PC-9 (cell line): Measurements from ENCODE around the gene DST.

Experiments
- EZH2 ChIP-seq: fragments of 200-600 bp; sonication (generic); IDR thresholded peaks from 2 replicates; pipeline ENCODE4 v1.8.0; 2017; ENCODE audit warnings: antibody characterized with exemption, low read depth
- TF ChIP-seq, protein P1 (sequence below): fragments of 200-600 bp; sonication (generic); conservative IDR thresholded peaks from 2 replicates; pipeline ENCODE4 v1.6.1; 2017; ENCODE audit warnings: mixed run types, antibody characterized with exemption, mild to moderate bottlenecking, moderate library complexity

GRCh38 chr6:56687551-56687950 is 44.9 kb upstream of the DST start:
- TF ChIP-seq, protein P1, sequence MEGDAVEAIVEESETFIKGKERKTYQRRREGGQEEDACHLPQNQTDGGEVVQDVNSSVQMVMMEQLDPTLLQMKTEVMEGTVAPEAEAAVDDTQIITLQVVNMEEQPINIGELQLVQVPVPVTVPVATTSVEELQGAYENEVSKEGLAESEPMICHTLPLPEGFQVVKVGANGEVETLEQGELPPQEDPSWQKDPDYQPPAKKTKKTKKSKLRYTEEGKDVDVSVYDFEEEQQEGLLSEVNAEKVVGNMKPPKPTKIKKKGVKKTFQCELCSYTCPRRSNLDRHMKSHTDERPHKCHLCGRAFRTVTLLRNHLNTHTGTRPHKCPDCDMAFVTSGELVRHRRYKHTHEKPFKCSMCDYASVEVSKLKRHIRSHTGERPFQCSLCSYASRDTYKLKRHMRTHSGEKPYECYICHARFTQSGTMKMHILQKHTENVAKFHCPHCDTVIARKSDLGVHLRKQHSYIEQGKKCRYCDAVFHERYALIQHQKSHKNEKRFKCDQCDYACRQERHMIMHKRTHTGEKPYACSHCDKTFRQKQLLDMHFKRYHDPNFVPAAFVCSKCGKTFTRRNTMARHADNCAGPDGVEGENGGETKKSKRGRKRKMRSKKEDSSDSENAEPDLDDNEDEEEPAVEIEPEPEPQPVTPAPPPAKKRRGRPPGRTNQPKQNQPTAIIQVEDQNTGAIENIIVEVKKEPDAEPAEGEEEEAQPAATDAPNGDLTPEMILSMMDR = no peak
- no peak for TF ChIP-seq EZH2
